Immature natural killer cell (primary cell): ENCODE measurements around the gene APOL6. TPM values are rescaled to one million over a fixed set of nuclear protein-coding genes. Genes with fewer than 3 reads are reported as not detected.
"Not testable (repeated sequence)": the region's sequence is repeated elsewhere in the genome, so short reads cannot be mapped to it uniquely, and the experiment has no call there.

Experiments used
- DNase-seq, 3 donors: peaks; one replicate each; pipeline ENCODE4 v3.0.0; 2022; ENCODE audit warnings: mixed read lengths in 1 of 3
- H3K27ac Mint-ChIP-seq, 6 donors: one replicate each; pipeline ENCODE4 v1.8.0; 2020; ENCODE audit warnings: mixed read lengths in 6 of 6, mild to moderate bottlenecking in 5 of 6, inconsistent platforms in 4 of 6, moderate library complexity in 3 of 6
- H3K27me3 Mint-ChIP-seq, 3 donors: one replicate each; pipeline ENCODE4 v1.8.0; 2020 to 2021; ENCODE audit warnings: low read depth in 3 of 3, mild to moderate bottlenecking in 3 of 3, mixed read lengths in 3 of 3, moderate library complexity in 3 of 3, inconsistent platforms in 1 of 3
- H3K36me3 Mint-ChIP-seq, 3 donors: one replicate each; pipeline ENCODE4 v1.8.0; 2020; ENCODE audit warnings: mixed read lengths in 3 of 3, inconsistent platforms in 2 of 3, mild to moderate bottlenecking in 2 of 3
- H3K4me1 Mint-ChIP-seq, 2 donors: one replicate each; pipeline ENCODE4 v1.8.0; 2020; ENCODE audit warnings: inconsistent platforms in 2 of 2, mild to moderate bottlenecking in 2 of 2, mixed read lengths in 2 of 2, moderate library complexity in 1 of 2
- H3K4me3 Mint-ChIP-seq, 5 donors: one replicate each; pipeline ENCODE4 v1.8.0; 2020; ENCODE audit warnings: mild to moderate bottlenecking in 5 of 5, mixed read lengths in 5 of 5, inconsistent platforms in 3 of 5, moderate library complexity in 3 of 5
- H3K9me3 Mint-ChIP-seq, 6 donors: one replicate each; pipeline ENCODE4 v1.8.0; 2020; ENCODE audit warnings: mild to moderate bottlenecking in 6 of 6, mixed read lengths in 6 of 6, inconsistent platforms in 4 of 6, moderate library complexity in 3 of 6
- polyA plus RNA-seq, 3 donors: library from polyadenylated mRNA; unstranded; fragments of 300-500 nt; fragmentation: Illumina TruSeq; gene quantifications; one replicate each; pipeline ENCODE4 v1.2.3, GENCODE V29; 2021

The APOL6 gene
- polyA plus RNA-seq, 3 donors from 2014 or later, result 11.9 to 45.8 (median 18.4) TPM

- Mint-ChIP-seq H3K9me3 (no peaks in the 10 kb centered on the region), H3K27ac (peak overlapping the region; percentile 95 to 100 (median 98)), H3K27me3 (peaks cover 4 to 14% (median 10%) of the 10 kb centered on the region in 3 donors), H3K36me3 (peaks cover 32 to 52% (median 35%) of the 10 kb centered on the region in 3 donors), H3K4me1 (peaks cover 85 to 98% of the 10 kb centered on the region in 2 donors), H3K4me3 (peak overlapping the region in 3 of 5 donors; percentile 3 to 24 (median 18))
- no peak for DNase-seq
These were observed 9.5 kb downstream of the APOL6 start for GRCh38 chr22:35657571-35658312.

- peak overlapping the region; percentile 95 to 100 (median 98) for H3K27ac Mint-ChIP-seq
- peak; percentile 76 to 81 (median 79) for DNase-seq
- no peaks in the 10 kb centered on the region for H3K9me3 Mint-ChIP-seq
- H3K36me3 Mint-ChIP-seq, result peaks cover 28 to 65% (median 43%) of the 10 kb centered on the region in 3 donors
- peaks cover 79 to 95% of the 10 kb centered on the region in 2 donors for H3K4me1 Mint-ChIP-seq
- H3K27me3 Mint-ChIP-seq, result peaks cover 4 to 14% (median 10%) of the 10 kb centered on the region in 3 donors
- peak overlapping the region; percentile 66 to 83 (median 75) for H3K4me3 Mint-ChIP-seq
These were observed 12.3 kb downstream of the APOL6 start for GRCh38 chr22:35660291-35661127.

- Mint-ChIP-seq H3K27ac (peak overlapping the region; percentile 95 to 100 (median 98)), H3K36me3 (peaks cover 29 to 62% (median 40%) of the 10 kb centered on the region in 3 donors), H3K9me3 (no peaks in the 10 kb centered on the region), H3K27me3 (peaks cover 4 to 14% (median 10%) of the 10 kb centered on the region in 3 donors), H3K4me1 (peaks cover 73 to 87% of the 10 kb centered on the region in 2 donors), H3K4me3 (peak overlapping the region; percentile 66 to 83 (median 75))
- no peak for DNase-seq
These were observed 13.2 kb downstream of the APOL6 start for GRCh38 chr22:35661464-35661863.

- Mint-ChIP-seq H3K9me3 (no peaks in the 10 kb centered on the region), H3K4me1 (peaks cover 63 to 80% of the 10 kb centered on the region in 2 donors), H3K36me3 (peaks cover 31 to 61% (median 43%) of the 10 kb centered on the region in 3 donors), H3K4me3 (peak overlapping the region; percentile 27 to 78 (median 55)), H3K27ac (peak overlapping the region; percentile 95 to 100 (median 98)), H3K27me3 (peaks cover 4 to 14% (median 7%) of the 10 kb centered on the region in 3 donors)
- no peak for DNase-seq
These were observed 14.7 kb downstream of the APOL6 start for GRCh38 chr22:35662914-35663313.

GRCh38 chr22:35663371-35663770 is 15.1 kb downstream of the APOL6 start:
- H3K27ac Mint-ChIP-seq, result peak overlapping the region; percentile 95 to 100 (median 98)
- peaks cover 58 to 76% of the 10 kb centered on the region in 2 donors for H3K4me1 Mint-ChIP-seq
- H3K27me3 Mint-ChIP-seq, result peaks cover 4 to 13% (median 7%) of the 10 kb centered on the region in 3 donors

GRCh38 chr22:35664955-35665587 is 16.8 kb downstream of the APOL6 start:
- DNase-seq, result no peak
- Mint-ChIP-seq H3K4me1 (peaks cover 41 to 63% of the 10 kb centered on the region in 2 donors), H3K9me3 (no peaks in the 10 kb centered on the region), H3K4me3 (no peak overlapping the region), H3K27ac (peak overlapping the region in 5 of 6 donors; percentile 43 to 80 (median 55)), H3K27me3 (peaks cover under 1 to 5% (median 3%) of the 10 kb centered on the region in 3 donors), H3K36me3 (peaks cover 20 to 44% (median 35%) of the 10 kb centered on the region in 3 donors)

More at GRCh38 chr22:35663371-35663770, 15.1 kb downstream of the APOL6 start:
- Mint-ChIP-seq H3K4me3 (peak overlapping the region; percentile 68 to 78 (median 72)), H3K9me3 (no peaks in the 10 kb centered on the region), H3K36me3 (peaks cover 30 to 60% (median 42%) of the 10 kb centered on the region in 3 donors)
- DNase-seq, result no peak

GRCh38 chr22:35666699-35667098 is 18.5 kb downstream of the APOL6 start:
- Mint-ChIP-seq H3K27ac (peak overlapping the region in 5 of 6 donors; percentile 2 to 72 (median 64)), H3K36me3 (peaks cover 20 to 35% (median 33%) of the 10 kb centered on the region in 3 donors)

GRCh38 chr22:35674335-35674734 is 26.1 kb downstream of the APOL6 start:
- H3K4me3 Mint-ChIP-seq, result no peak overlapping the region
- no peak for DNase-seq
- H3K27me3 Mint-ChIP-seq, result no peaks in the 10 kb centered on the region
- no peak overlapping the region for H3K27ac Mint-ChIP-seq
- H3K4me1 Mint-ChIP-seq, result no peaks in the 10 kb centered on the region
- H3K36me3 Mint-ChIP-seq, result peaks cover 11 to 23% (median 19%) of the 10 kb centered on the region in 3 donors
- H3K9me3 Mint-ChIP-seq, result peaks cover 0 to 6% (median 0%) of the 10 kb centered on the region in 6 donors

More at GRCh38 chr22:35666699-35667098, 18.5 kb downstream of the APOL6 start:
- not testable (repeated sequence) for H3K4me3 Mint-ChIP-seq, DNase-seq, H3K9me3 Mint-ChIP-seq, H3K27me3 Mint-ChIP-seq
- peaks cover 26 to 46% of the 10 kb centered on the region in 2 donors for H3K4me1 Mint-ChIP-seq

GRCh38 chr22:35676065-35676464 is 27.8 kb downstream of the APOL6 start:
- DNase-seq, H3K27ac Mint-ChIP-seq, H3K9me3 Mint-ChIP-seq, H3K4me1 Mint-ChIP-seq, H3K27me3 Mint-ChIP-seq, H3K4me3 Mint-ChIP-seq: not testable (repeated sequence)
- H3K36me3 Mint-ChIP-seq, result peaks cover 11 to 23% (median 19%) of the 10 kb centered on the region in 3 donors

GRCh38 chr22:35677460-35678187 is 29.4 kb downstream of the APOL6 start:
- H3K4me1 Mint-ChIP-seq, result peaks cover 0 to 2% of the 10 kb centered on the region in 2 donors
- H3K36me3 Mint-ChIP-seq, result peaks cover 11 to 23% (median 19%) of the 10 kb centered on the region in 3 donors
- H3K4me3 Mint-ChIP-seq, result no peak overlapping the region
- H3K27ac Mint-ChIP-seq, result no peak overlapping the region
- DNase-seq, result no peak
- H3K27me3 Mint-ChIP-seq, result no peaks in the 10 kb centered on the region
- peaks cover 0 to 6% (median 0%) of the 10 kb centered on the region in 6 donors for H3K9me3 Mint-ChIP-seq

- Mint-ChIP-seq H3K4me1 (peaks cover 0 to 2% of the 10 kb centered on the region in 2 donors), H3K36me3 (peaks cover 11 to 25% (median 20%) of the 10 kb centered on the region in 3 donors), H3K27me3 (peaks cover 0 to 2% (median 0%) of the 10 kb centered on the region in 3 donors), H3K27ac (no peak overlapping the region), H3K9me3 (peaks cover 0 to 6% (median 0%) of the 10 kb centered on the region in 6 donors), H3K4me3 (no peak overlapping the region)
- no peak for DNase-seq
These were observed 30.6 kb downstream of the APOL6 start for GRCh38 chr22:35678836-35679235.

- H3K27ac Mint-ChIP-seq, H3K27me3 Mint-ChIP-seq: not testable (repeated sequence)
- peaks cover 11 to 20% (median 16%) of the 10 kb centered on the region in 3 donors for H3K36me3 Mint-ChIP-seq
These were observed 31.2 kb downstream of the APOL6 start for GRCh38 chr22:35679492-35679891.

More at GRCh38 chr22:35679492-35679891, 31.2 kb downstream of the APOL6 start:
- not testable (repeated sequence) for H3K4me3 Mint-ChIP-seq, DNase-seq, H3K9me3 Mint-ChIP-seq, H3K4me1 Mint-ChIP-seq
